SK-N-SH (cell line): Measurements from ENCODE around the gene ADGRL3. TPM values are rescaled to one million over a fixed set of nuclear protein-coding genes. Genes with fewer than 3 reads are reported as not detected.

Experiments used
- CTCF ChIA-PET: fragments of 300-600, 350-600 bp; formaldehyde crosslinking; extraction: SDS; loops from one replicate; lab custom pipeline; 2021; lab: Yijun Ruan, JAX
- POLR2A ChIA-PET: fragments of 350-600 bp; sonication (Branson Sonifier 250); formaldehyde crosslinking; extraction: SDS; loops from one replicate; lab custom pipeline; 2020; ENCODE audit warnings: antibody characterized with exemption, inconsistent platforms; lab: Yijun Ruan, JAX
- DNase-seq: peaks from one replicate; pipeline ENCODE4 v3.0.0; 2012
- H2AFZ ChIP-seq: fragments of 200-600 bp; sonication (generic); 2 replicates; pipeline ENCODE4 v1.8.1; 2016; ENCODE audit warnings: antibody characterized with exemption, mild to moderate bottlenecking, low read depth
- H3F3A ChIP-seq: fragments of 200-600 bp; sonication (generic); replicated peaks from 2 replicates; pipeline ENCODE3; 2016; ENCODE audit warnings: antibody characterized with exemption, mild to moderate bottlenecking; ENCODE audit not compliant: insufficient read depth
- H3K27ac ChIP-seq, 2 experiments: fragments of 200-500 bp in 1 of 2; fragments of 200-600 bp in 1 of 2; sonication (Bioruptor generic) in 1 of 2; sonication (generic), shearing (Covaris generic) in 1 of 2; 2 replicates each; pipeline versions ENCODE4 v1.5.1 to v1.6.1; 2014 to 2016; ENCODE audit warnings: low read depth in 2 of 2, inconsistent platforms in 1 of 2, low read length in 1 of 2, mild to moderate bottlenecking in 1 of 2, mixed read lengths in 1 of 2
- H3K27me3 ChIP-seq: fragments of 200-600 bp; sonication (generic), shearing (Covaris generic); 2 replicates; pipeline ENCODE4 v1.6.1; 2016; ENCODE audit warnings: mixed run types; ENCODE audit not compliant: insufficient read depth
- H3K36me3 ChIP-seq, 2 experiments: fragments of 200-500 bp in 1 of 2; fragments of 200-600 bp in 1 of 2; sonication (Bioruptor generic) in 1 of 2; sonication (generic) in 1 of 2; replicated peaks in 1 of 2; 2 replicates each; pipeline versions ENCODE3 to v1.5.1; 2014 to 2016; ENCODE audit warnings: low read length in 1 of 2, mild to moderate bottlenecking in 1 of 2; ENCODE audit not compliant: insufficient read depth in 2 of 2, control insufficient read depth in 1 of 2
- H3K4me1 ChIP-seq, 2 experiments: fragments of 200-500 bp in 1 of 2; fragments of 200-600 bp in 1 of 2; sonication (Bioruptor generic) in 1 of 2; sonication (generic), shearing (Covaris generic) in 1 of 2; 2 replicates each; pipeline versions ENCODE4 v1.5.1 to v1.6.1; 2014 to 2016; ENCODE audit warnings: low read depth in 1 of 2, low read length in 1 of 2, mixed run types in 1 of 2; ENCODE audit not compliant: insufficient read depth in 2 of 2, control insufficient read depth in 1 of 2
- H3K4me2 ChIP-seq: fragments of 200-600 bp; sonication (generic), shearing (Covaris generic); 2 replicates; pipeline ENCODE4 v1.6.1; 2017; ENCODE audit warnings: mixed run types
- H3K4me3 ChIP-seq, 2 experiments: fragments of 200-500 bp in 1 of 2; fragments of 200-600 bp in 1 of 2; sonication (Bioruptor generic) in 1 of 2; sonication (generic), shearing (Covaris generic) in 1 of 2; 2 replicates each; pipeline versions ENCODE4 v1.5.1 to v1.8.1; 2014 to 2016; ENCODE audit warnings: low read depth in 2 of 2, inconsistent platforms in 1 of 2, low read length in 1 of 2, mild to moderate bottlenecking in 1 of 2, mixed read lengths in 1 of 2, moderate library complexity in 1 of 2
- H3K79me2 ChIP-seq: fragments of 200-600 bp; sonication (generic); 2 replicates; pipeline ENCODE4 v1.8.1; 2017; ENCODE audit warnings: mild to moderate bottlenecking; ENCODE audit not compliant: insufficient read depth
- H3K9ac ChIP-seq: fragments of 200-600 bp; sonication (generic); 2 replicates; pipeline ENCODE4 v1.6.1; 2017; ENCODE audit warnings: mixed run types
- H3K9me2 ChIP-seq: fragments of 200-600 bp; sonication (generic); 2 replicates; pipeline ENCODE4 v1.6.1; 2017; ENCODE audit warnings: mixed run types
- H3K9me3 ChIP-seq: fragments of 200-600 bp; sonication (generic); 2 replicates; pipeline ENCODE4 v1.6.1; 2017; ENCODE audit warnings: mixed run types, mild to moderate bottlenecking, moderate library complexity
- H4K20me1 ChIP-seq: fragments of 200-600 bp; sonication (generic); 2 replicates; pipeline ENCODE4 v1.6.1; 2017; ENCODE audit warnings: mild to moderate bottlenecking, mixed run types; ENCODE audit not compliant: insufficient read depth
- CHD2 ChIP-seq: fragments of 150-350 bp; IDR thresholded peaks from 2 replicates; pipeline ENCODE4 v1.6.1; 2018; ENCODE audit warnings: low read length; ENCODE audit not compliant: partially characterized antibody
- FOSL2 ChIP-seq: IDR thresholded peaks from 2 replicates; pipeline ENCODE4 v1.4.0; 2012; ENCODE audit warnings: low read depth, mild to moderate bottlenecking, moderate library complexity, borderline replicate concordance
- GABPA ChIP-seq: IDR thresholded peaks from 2 replicates; pipeline ENCODE4 v1.4.0; 2012; ENCODE audit warnings: low read depth, mild to moderate bottlenecking
- GATA2 ChIP-seq: sonication (generic); formaldehyde crosslinking; IDR thresholded peaks from 2 replicates; pipeline ENCODE4 v1.5.0; 2020; ENCODE audit warnings: mild to moderate bottlenecking, missing genetic modification reagents
- NRF1 ChIP-seq: IDR thresholded peaks from 2 replicates; pipeline ENCODE4 v1.6.1; 2012; ENCODE audit warnings: low read depth, mild to moderate bottlenecking, low read length
- SMC3 ChIP-seq: IDR thresholded peaks from 2 replicates; pipeline ENCODE4 v1.6.1; 2012; ENCODE audit warnings: low read depth, low read length, improper control_type of control experiment
- TAF1 ChIP-seq: IDR thresholded peaks from 2 replicates; pipeline ENCODE4 v1.6.1; 2012; ENCODE audit warnings: low read depth, mild to moderate bottlenecking, low read length, moderate library complexity, borderline replicate concordance
- TCF12 ChIP-seq: IDR thresholded peaks from 2 replicates; pipeline ENCODE4 v1.4.0; 2012
- TEAD4 ChIP-seq: IDR thresholded peaks from 2 replicates; pipeline ENCODE4 v1.4.0; 2012; ENCODE audit warnings: mild to moderate bottlenecking, borderline replicate concordance; ENCODE audit not compliant: insufficient read depth
- YY1 ChIP-seq: IDR thresholded peaks from 2 replicates; pipeline ENCODE4 v1.4.0; 2012; ENCODE audit warnings: low read depth, mild to moderate bottlenecking
- WGBS: methylation state at CpG from one replicate; pipeline ENCODE4 v1.1.6; 2017; ENCODE audit warnings: low lambda C conversion rate; 5-methylcytosine and 5-hydroxymethylcytosine counted together
- polyA plus RNA-seq, 3 experiments: library from polyadenylated mRNA; depleted of rRNA; stranded (reverse); fragments of >200 nt; gene quantifications; 2 replicates each; pipeline ENCODE4 v1.2.3, GENCODE V29; 2012
- TF ChIP-seq, protein P1 (sequence below): IDR thresholded peaks from 2 replicates; pipeline ENCODE4 v1.6.1; 2012; ENCODE audit warnings: mild to moderate bottlenecking, low read depth, low read length, moderate library complexity
- TF ChIP-seq, protein P2 (sequence below): IDR thresholded peaks from 2 replicates; pipeline ENCODE4 v1.4.0; 2012; ENCODE audit warnings: low read depth, borderline replicate concordance
- TF ChIP-seq, protein P3 (sequence below): IDR thresholded peaks from 2 replicates; pipeline ENCODE4; 2012
- TF ChIP-seq, protein P4 (sequence below): fragments of 150-350 bp; IDR thresholded peaks from 2 replicates; pipeline ENCODE4 v1.6.1; 2017; ENCODE audit warnings: antibody characterized with exemption, low read length, low read depth, borderline replicate concordance
- TF ChIP-seq, protein P5 (sequence below): fragments of 200-600 bp; sonication (generic); IDR thresholded peaks from 2 replicates; pipeline ENCODE4 v1.6.1; 2017; ENCODE audit warnings: antibody characterized with exemption, mild to moderate bottlenecking, moderate library complexity

ADGRL3 gene
- polyA plus RNA-seq, 1 of the 3 experiments (the other 2 are of a cell fraction) = 0.03 TPM

DNA sequence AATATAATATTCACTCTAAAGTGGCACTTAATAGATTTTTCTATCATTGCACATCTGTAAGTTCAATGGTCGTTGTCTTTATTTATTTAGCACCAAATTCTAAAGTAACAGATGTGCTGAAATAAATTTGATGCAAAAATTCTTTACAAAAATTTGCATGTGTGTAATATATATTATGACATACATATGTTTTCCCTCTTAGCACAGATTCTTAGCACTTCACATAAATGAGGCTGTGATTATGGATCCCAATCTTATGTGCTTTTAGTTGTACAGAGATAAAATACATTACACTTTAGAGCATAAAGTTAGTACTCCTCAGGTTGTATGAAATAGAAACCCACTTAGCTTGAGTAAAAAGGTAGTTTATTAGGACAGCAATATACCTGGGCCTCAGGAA, 915.1 kb downstream of the ADGRL3 start:
- Histone ChIP-seq H3K4me3 (no peak overlapping the region), H3K36me3 (peaks cover 0 to 3% of the 10 kb centered on the region in 2 experiments), H3K27ac (no peak overlapping the region), H3F3A (no peaks in the 10 kb centered on the region), H3K79me2 (no peaks in the 10 kb centered on the region), H3K4me1 (peaks cover 0 to 8% of the 10 kb centered on the region in 2 experiments; a peak in 2 of 4 replicates), H4K20me1 (no peaks in the 10 kb centered on the region), H3K4me2 (no peak overlapping the region), H2AFZ (no peak overlapping the region), H3K9me3 (no peaks in the 10 kb centered on the region), H3K9me2 (peaks cover 6% of the 10 kb centered on the region; the same call in 1 of the 2 replicates), H3K27me3 (no peaks in the 10 kb centered on the region), H3K9ac (no peak overlapping the region)
- POLR2A ChIA-PET = no interaction called here
- TF ChIP-seq GABPA (no peak), FOSL2 (no peak), NRF1 (no peak), TAF1 (no peak), GATA2 (CRISPR knock-in tag) (no peak), CHD2 (no peak), SMC3 (no peak), TEAD4 (no peak), YY1 (no peak), TCF12 (no peak)
- TF ChIP-seq, protein P1, sequence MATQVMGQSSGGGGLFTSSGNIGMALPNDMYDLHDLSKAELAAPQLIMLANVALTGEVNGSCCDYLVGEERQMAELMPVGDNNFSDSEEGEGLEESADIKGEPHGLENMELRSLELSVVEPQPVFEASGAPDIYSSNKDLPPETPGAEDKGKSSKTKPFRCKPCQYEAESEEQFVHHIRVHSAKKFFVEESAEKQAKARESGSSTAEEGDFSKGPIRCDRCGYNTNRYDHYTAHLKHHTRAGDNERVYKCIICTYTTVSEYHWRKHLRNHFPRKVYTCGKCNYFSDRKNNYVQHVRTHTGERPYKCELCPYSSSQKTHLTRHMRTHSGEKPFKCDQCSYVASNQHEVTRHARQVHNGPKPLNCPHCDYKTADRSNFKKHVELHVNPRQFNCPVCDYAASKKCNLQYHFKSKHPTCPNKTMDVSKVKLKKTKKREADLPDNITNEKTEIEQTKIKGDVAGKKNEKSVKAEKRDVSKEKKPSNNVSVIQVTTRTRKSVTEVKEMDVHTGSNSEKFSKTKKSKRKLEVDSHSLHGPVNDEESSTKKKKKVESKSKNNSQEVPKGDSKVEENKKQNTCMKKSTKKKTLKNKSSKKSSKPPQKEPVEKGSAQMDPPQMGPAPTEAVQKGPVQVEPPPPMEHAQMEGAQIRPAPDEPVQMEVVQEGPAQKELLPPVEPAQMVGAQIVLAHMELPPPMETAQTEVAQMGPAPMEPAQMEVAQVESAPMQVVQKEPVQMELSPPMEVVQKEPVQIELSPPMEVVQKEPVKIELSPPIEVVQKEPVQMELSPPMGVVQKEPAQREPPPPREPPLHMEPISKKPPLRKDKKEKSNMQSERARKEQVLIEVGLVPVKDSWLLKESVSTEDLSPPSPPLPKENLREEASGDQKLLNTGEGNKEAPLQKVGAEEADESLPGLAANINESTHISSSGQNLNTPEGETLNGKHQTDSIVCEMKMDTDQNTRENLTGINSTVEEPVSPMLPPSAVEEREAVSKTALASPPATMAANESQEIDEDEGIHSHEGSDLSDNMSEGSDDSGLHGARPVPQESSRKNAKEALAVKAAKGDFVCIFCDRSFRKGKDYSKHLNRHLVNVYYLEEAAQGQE = no peak
- TF ChIP-seq, protein P2, sequence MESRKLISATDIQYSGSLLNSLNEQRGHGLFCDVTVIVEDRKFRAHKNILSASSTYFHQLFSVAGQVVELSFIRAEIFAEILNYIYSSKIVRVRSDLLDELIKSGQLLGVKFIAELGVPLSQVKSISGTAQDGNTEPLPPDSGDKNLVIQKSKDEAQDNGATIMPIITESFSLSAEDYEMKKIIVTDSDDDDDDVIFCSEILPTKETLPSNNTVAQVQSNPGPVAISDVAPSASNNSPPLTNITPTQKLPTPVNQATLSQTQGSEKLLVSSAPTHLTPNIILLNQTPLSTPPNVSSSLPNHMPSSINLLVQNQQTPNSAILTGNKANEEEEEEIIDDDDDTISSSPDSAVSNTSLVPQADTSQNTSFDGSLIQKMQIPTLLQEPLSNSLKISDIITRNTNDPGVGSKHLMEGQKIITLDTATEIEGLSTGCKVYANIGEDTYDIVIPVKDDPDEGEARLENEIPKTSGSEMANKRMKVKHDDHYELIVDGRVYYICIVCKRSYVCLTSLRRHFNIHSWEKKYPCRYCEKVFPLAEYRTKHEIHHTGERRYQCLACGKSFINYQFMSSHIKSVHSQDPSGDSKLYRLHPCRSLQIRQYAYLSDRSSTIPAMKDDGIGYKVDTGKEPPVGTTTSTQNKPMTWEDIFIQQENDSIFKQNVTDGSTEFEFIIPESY = no peak
- TF ChIP-seq, protein P3, sequence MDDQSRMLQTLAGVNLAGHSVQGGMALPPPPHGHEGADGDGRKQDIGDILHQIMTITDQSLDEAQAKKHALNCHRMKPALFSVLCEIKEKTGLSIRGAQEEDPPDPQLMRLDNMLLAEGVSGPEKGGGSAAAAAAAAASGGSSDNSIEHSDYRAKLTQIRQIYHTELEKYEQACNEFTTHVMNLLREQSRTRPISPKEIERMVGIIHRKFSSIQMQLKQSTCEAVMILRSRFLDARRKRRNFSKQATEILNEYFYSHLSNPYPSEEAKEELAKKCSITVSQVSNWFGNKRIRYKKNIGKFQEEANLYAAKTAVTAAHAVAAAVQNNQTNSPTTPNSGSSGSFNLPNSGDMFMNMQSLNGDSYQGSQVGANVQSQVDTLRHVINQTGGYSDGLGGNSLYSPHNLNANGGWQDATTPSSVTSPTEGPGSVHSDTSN = no peak
- TF ChIP-seq, protein P4, sequence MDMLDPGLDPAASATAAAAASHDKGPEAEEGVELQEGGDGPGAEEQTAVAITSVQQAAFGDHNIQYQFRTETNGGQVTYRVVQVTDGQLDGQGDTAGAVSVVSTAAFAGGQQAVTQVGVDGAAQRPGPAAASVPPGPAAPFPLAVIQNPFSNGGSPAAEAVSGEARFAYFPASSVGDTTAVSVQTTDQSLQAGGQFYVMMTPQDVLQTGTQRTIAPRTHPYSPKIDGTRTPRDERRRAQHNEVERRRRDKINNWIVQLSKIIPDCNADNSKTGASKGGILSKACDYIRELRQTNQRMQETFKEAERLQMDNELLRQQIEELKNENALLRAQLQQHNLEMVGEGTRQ = no peak
- TF ChIP-seq, protein P5, sequence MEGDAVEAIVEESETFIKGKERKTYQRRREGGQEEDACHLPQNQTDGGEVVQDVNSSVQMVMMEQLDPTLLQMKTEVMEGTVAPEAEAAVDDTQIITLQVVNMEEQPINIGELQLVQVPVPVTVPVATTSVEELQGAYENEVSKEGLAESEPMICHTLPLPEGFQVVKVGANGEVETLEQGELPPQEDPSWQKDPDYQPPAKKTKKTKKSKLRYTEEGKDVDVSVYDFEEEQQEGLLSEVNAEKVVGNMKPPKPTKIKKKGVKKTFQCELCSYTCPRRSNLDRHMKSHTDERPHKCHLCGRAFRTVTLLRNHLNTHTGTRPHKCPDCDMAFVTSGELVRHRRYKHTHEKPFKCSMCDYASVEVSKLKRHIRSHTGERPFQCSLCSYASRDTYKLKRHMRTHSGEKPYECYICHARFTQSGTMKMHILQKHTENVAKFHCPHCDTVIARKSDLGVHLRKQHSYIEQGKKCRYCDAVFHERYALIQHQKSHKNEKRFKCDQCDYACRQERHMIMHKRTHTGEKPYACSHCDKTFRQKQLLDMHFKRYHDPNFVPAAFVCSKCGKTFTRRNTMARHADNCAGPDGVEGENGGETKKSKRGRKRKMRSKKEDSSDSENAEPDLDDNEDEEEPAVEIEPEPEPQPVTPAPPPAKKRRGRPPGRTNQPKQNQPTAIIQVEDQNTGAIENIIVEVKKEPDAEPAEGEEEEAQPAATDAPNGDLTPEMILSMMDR = no peak
- 62% methylated on average over 1 of the region's 1 CpG for WGBS
- CTCF ChIA-PET = no interaction called here
- DNase-seq = no peak
